Naive B cell (primary cell): ENCODE measurements around the gene CDS2. TPM values are rescaled to one million over a fixed set of nuclear protein-coding genes. Genes with fewer than 3 reads are reported as not detected.

Experiments used
- ATAC-seq, 2 donors: fragments of 150-1000 bp; cut with Tn5 transposase; 2 replicates each; pipeline ENCODE4 v1.10.0; 2021; ENCODE audit warnings: low read depth in 2 of 2, mild to moderate bottlenecking in 2 of 2, moderate library complexity in 2 of 2
- DNase-seq: peaks from one replicate; pipeline ENCODE4 v3.0.0; 2022
- H3K27ac Mint-ChIP-seq, 6 donors: one replicate each; pipeline ENCODE4 v1.8.0; 2020 to 2022; ENCODE audit warnings: mild to moderate bottlenecking in 6 of 6, mixed read lengths in 6 of 6, moderate library complexity in 5 of 6, inconsistent platforms in 2 of 6
- H3K27me3 Mint-ChIP-seq, 3 donors: one replicate each; pipeline ENCODE4 v1.8.0; 2021 to 2022; ENCODE audit warnings: mixed read lengths in 3 of 3, mild to moderate bottlenecking in 1 of 3
- H3K36me3 Mint-ChIP-seq, 2 donors: one replicate each; pipeline ENCODE4 v1.8.0; 2020 to 2022; ENCODE audit warnings: mixed read lengths in 2 of 2, inconsistent platforms in 1 of 2, mild to moderate bottlenecking in 1 of 2
- H3K4me1 Mint-ChIP-seq, 3 donors: one replicate each; pipeline ENCODE4 v1.8.0; 2020 to 2022; ENCODE audit warnings: mixed read lengths in 3 of 3, inconsistent platforms in 1 of 3, mild to moderate bottlenecking in 1 of 3, moderate library complexity in 1 of 3
- H3K4me3 Mint-ChIP-seq, 8 donors: one replicate each; pipeline ENCODE4 v1.8.0; 2020 to 2022; ENCODE audit warnings: mild to moderate bottlenecking in 8 of 8, mixed read lengths in 8 of 8, moderate library complexity in 8 of 8, inconsistent platforms in 2 of 8
- H3K9me3 Mint-ChIP-seq, 7 donors: one replicate each; pipeline ENCODE4 v1.8.0; 2020 to 2022; ENCODE audit warnings: mixed read lengths in 7 of 7, mild to moderate bottlenecking in 5 of 7, inconsistent platforms in 2 of 7, moderate library complexity in 1 of 7
- polyA plus RNA-seq, 6 donors: library from polyadenylated mRNA; unstranded; fragments of 300-500 nt; fragmentation: Illumina TruSeq; gene quantifications; one replicate each; pipeline ENCODE4 v1.2.3, GENCODE V29; 2021; ENCODE audit warnings: low read depth in 6 of 6

The CDS2 gene
- polyA plus RNA-seq, 6 donors from 2014 or later: 41.0 to 73.4 (median 50.4) TPM

DNA sequence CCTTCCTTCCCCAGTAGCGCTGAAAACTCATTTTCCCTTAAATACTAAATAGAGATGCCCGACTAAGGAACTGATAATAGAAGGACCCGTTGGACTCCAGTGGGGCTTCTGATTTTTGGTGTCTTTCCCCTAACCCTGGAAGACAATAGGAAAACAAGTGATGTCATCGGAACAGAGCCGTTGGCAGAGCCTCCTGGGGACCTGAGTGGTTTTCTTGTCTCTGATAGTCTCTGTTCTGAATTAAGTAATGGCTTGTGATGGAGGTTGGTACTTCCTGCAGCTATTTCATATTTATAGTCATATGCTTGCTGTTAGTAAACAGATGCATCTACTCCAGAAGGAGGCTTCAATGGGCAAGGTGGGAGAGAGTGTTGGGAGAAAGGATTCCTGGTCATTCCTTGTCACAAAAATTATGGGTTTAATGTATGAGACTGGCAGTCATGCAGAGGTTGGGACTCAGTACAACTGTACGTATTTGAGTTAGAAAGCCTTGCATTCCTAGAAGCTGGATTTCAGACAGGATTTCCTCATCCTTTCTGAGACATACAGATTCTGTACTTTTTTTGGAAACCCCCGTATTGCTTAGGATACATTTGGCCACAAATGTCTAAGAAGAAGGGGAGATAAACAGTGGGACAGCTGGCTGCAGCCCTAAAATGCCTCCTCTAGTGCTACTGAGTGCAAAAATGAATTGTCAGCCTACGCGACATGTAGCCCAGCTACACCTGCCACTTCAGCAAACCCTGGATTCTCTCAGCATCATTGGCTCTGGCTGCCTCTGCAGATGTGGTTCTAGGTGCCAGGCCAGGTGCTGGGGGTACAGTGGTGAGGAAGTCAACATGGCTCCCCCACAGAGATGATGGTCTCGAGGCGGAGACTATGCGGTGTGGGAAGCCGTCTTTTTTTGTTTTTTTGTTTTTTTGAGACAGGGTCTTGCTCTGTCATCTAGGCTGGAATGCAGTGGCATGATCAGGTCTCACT lies 38.1 kb downstream of the CDS2 start:
- H3K9me3 Mint-ChIP-seq: peaks cover 0 to 2% (median 0%) of the 10 kb centered on the region in 7 donors
- peaks cover 60 to 85% (median 84%) of the 10 kb centered on the region in 3 donors for H3K4me1 Mint-ChIP-seq
- ATAC-seq (no peak), DNase-seq (no peak)
- peak overlapping the region in 1 of 8 donors; percentile 9 for H3K4me3 Mint-ChIP-seq
- H3K27me3 Mint-ChIP-seq: no peaks in the 10 kb centered on the region
- H3K27ac Mint-ChIP-seq: peak overlapping the region in 2 of 6 donors; percentile 20 to 85
- H3K36me3 Mint-ChIP-seq: no peaks in the 10 kb centered on the region

DNA sequence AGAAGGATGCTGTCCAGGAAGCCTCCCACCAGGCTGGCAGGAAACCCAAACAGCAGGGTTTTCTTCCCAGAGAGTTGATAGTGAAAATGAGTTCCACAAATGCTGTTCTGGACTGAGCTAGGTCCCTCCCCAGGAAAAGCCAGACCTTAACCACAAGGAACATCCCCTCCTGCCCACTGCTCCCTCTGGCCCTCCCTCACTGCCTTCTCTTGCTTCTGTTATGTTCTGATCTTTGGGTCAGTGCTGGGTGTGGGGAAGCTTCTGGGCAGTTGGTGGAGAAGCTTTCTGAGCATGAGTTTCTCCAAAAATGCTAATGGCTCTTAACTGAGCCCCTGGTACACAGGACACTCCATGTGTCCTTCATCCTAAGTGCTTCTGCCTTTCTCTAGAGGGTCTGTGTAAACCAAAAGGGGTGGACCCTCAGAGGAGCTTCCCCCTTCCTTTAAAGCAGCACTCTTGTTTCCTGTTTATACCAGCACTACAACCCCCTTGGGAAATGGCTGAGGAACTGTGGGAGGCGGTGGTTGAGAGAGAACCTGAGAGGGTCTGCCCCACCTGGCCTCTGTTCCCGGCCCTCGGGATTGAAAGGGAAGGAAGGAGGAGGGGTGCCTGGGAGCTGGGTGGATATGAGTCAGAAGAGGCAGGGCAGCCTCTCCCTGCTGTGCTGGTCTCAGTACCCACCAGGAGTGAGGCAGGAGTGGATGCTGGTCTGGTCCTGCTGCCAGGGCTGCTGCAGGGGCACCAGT lies 42.0 kb downstream of the CDS2 start:
- Mint-ChIP-seq H3K4me3 (peak overlapping the region in 7 of 8 donors; percentile 76 to 92 (median 81)), H3K4me1 (peaks cover 61 to 95% (median 88%) of the 10 kb centered on the region in 3 donors), H3K36me3 (no peaks in the 10 kb centered on the region), H3K27me3 (no peaks in the 10 kb centered on the region), H3K27ac (peak overlapping the region; percentile 87 to 94 (median 92)), H3K9me3 (peaks cover 0 to 1% (median 0%) of the 10 kb centered on the region in 7 donors)
- ATAC-seq: peak; percentile 73 to 82
- DNase-seq: peak; percentile 29

DNA sequence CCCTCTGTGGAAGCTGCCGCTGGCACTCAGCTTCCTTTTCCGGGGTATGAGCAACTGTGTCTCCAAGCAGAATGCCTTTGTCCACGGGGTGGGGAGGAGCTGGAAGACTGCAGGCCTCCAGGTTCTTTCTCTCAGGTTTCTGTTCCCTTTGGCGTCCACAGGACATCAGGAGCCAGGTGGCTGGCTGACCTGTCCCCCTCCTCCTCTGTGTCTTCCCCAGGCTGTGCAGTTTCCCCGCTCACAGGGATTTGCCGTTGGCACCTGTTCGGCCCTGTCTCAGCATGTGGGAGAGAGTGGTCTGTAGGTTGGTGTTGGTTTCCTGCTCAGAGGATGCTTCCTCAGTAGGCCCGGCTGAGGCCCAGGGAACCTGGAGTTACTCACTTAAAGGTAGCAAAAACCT lies 43.5 kb downstream of the CDS2 start:
- peak overlapping the region in 4 of 6 donors; percentile 37 to 88 (median 48) for H3K27ac Mint-ChIP-seq
- no peaks in the 10 kb centered on the region for H3K27me3 Mint-ChIP-seq
- DNase-seq (no peak), ATAC-seq (no peak)
- H3K36me3 Mint-ChIP-seq: no peaks in the 10 kb centered on the region
- H3K4me1 Mint-ChIP-seq: peaks cover 53 to 80% (median 74%) of the 10 kb centered on the region in 3 donors
- peak overlapping the region in 2 of 8 donors; percentile 44 to 68 for H3K4me3 Mint-ChIP-seq
- H3K9me3 Mint-ChIP-seq: peaks cover 0 to 1% (median 0%) of the 10 kb centered on the region in 7 donors

DNA sequence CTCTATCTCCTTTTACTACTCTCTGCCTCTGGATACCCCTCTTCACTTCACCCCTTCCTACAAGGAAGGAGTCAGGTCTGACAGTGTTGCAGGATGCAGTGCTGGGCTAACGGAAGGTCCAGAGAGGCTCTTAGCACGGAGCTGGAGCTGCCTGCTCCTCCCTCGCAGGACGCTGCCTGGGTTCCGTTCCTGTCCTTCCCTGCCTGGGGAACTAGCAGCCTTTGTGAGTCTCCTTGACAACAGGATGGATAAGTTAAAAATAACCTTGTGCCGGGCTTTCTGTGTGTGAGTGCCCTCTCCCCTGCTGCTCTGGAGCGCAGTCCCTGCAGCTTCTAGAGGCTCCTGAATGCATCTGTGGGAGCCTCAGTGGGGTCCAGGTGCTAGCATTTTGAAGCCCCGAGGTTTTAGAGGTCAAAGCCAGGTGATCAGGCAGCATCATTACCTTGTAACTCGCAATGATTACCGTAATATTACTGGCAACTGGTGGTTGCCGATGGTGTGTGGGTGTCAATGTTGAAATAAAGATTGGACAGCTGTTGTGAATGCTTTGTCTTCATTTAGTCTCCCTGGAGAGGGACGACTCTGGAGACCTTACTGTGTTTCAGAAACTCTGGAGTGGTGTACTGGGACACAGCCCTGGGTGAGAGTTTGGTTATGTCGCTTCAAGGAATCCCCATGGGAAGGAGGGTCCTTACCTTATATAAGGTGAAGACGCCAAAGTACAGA lies 44.4 kb downstream of the CDS2 start:
- no peak overlapping the region for H3K4me3 Mint-ChIP-seq
- ATAC-seq (no peak), DNase-seq (no peak)
- H3K36me3 Mint-ChIP-seq: no peaks in the 10 kb centered on the region
- peak overlapping the region in 5 of 6 donors; percentile 30 to 74 (median 37) for H3K27ac Mint-ChIP-seq
- H3K9me3 Mint-ChIP-seq: peaks cover 0 to 1% (median 0%) of the 10 kb centered on the region in 7 donors
- peaks cover 44 to 71% (median 65%) of the 10 kb centered on the region in 3 donors for H3K4me1 Mint-ChIP-seq
- no peaks in the 10 kb centered on the region for H3K27me3 Mint-ChIP-seq

DNA sequence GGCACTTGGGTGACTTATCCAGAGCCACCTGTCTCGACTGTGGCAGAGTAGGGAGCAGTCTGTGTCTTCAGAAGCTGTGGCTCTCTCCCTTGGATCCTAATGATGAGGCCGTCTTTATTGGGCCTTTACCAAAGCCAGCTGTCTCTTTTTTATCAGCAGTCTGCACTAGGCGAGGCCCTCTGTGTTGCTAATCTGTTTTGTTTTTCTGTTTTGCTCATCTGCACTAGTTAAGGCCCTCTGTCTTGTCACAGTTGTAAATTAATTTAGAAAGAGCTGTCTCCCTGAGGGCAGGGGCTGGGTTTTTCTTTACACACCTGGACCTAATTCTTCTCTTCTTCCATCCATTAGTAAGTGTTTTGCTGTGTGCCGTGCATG lies 45.0 kb downstream of the CDS2 start:
- Mint-ChIP-seq H3K27me3 (no peaks in the 10 kb centered on the region), H3K4me3 (no peak overlapping the region), H3K36me3 (no peaks in the 10 kb centered on the region), H3K9me3 (peaks cover 0 to 1% (median 0%) of the 10 kb centered on the region in 7 donors), H3K4me1 (peaks cover 38 to 66% (median 60%) of the 10 kb centered on the region in 3 donors), H3K27ac (peak overlapping the region in 4 of 6 donors; percentile 2 to 95 (median 23))
- DNase-seq (no peak), ATAC-seq (no peak)

DNA sequence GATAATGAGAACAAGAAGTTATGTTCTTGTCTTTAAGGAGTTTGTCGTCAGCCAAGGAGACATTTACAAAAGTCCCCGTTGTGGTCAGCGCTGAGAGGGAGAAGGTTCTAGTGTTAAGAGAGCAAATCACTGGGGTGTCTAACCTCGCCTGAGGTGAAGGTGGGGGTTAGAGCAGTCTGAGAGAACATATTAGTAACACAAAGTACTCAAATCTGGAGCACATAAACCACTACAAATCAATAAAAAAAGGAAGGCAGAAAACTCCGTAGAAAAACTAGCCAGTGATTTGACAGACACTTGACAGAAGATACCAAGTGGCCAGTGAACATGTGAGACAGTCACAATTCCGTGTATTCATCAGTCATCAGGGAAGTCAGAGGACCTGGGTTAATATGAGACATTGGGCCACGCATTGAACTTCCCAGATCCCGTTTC lies 45.4 kb downstream of the CDS2 start:
- ATAC-seq (peak in 1 of 2 donors; percentile 15), DNase-seq (no peak)
- Mint-ChIP-seq H3K27me3 (no peaks in the 10 kb centered on the region), H3K4me1 (peaks cover 34 to 62% (median 55%) of the 10 kb centered on the region in 3 donors), H3K27ac (peak overlapping the region; percentile 2 to 95 (median 34)), H3K36me3 (no peaks in the 10 kb centered on the region), H3K4me3 (no peak overlapping the region), H3K9me3 (peaks cover 0 to 1% (median 0%) of the 10 kb centered on the region in 7 donors)

DNA sequence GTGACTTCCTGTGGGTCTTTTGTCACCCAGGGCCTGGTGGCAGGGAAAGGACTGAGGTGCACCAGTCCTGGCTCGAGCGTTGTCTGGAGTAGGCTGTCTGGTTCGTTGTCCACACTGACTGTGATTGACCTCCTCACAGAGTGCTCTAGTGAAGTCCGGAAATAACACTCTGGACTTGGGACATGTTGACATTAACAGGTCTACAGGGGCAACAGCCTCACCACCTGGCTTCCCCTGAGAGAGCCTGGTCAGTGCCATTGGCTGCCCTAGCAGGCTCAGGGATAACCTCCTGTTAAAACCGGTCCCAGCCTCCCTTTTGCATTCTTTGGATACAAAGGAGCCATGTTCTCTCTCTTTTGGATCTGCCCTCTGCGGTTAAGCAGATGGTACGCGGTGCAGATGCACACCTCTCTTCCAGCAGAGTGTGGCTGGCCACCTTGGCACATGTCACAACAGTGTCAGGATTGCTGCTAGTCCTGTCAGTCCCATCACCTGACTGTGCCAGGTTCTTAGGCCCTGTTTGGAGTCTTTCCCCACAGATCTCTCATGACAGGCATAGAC lies 46.2 kb downstream of the CDS2 start:
- Mint-ChIP-seq H3K27me3 (no peaks in the 10 kb centered on the region), H3K36me3 (peaks cover 0 to under 1% of the 10 kb centered on the region in 2 donors), H3K27ac (peak overlapping the region in 4 of 6 donors; percentile 33 to 95 (median 46)), H3K4me1 (peaks cover 30 to 55% (median 49%) of the 10 kb centered on the region in 3 donors), H3K4me3 (no peak overlapping the region), H3K9me3 (peaks cover 0 to 1% (median 0%) of the 10 kb centered on the region in 7 donors)
- ATAC-seq: no peak
- no peak for DNase-seq

DNA sequence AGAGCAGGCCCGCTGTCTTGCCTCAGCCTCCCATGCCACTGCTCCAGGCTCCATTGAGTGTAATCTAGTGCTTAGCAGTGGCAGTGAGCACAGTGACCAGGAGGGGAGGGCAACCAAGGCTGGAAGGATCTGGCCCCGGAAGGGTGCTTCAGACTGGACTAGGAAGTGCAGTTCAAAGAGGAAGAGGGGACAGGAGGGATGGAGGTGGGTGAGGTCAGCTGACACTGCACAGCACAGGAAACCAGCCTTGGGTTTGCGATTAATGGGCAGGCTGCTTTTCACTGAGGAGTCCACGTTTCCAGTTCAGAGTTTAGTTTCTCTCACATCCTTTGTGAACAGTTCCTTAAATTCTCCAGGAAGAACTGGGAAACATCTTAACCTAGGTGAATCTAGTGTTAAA lies 46.9 kb downstream of the CDS2 start:
- Mint-ChIP-seq H3K36me3 (peaks cover 0 to 5% of the 10 kb centered on the region in 2 donors), H3K4me1 (peaks cover 31 to 55% (median 47%) of the 10 kb centered on the region in 3 donors), H3K9me3 (peaks cover 0 to 1% (median 0%) of the 10 kb centered on the region in 7 donors), H3K4me3 (no peak overlapping the region), H3K27me3 (no peaks in the 10 kb centered on the region), H3K27ac (peak overlapping the region in 4 of 6 donors; percentile 41 to 85 (median 62))
- ATAC-seq: no peak
- no peak for DNase-seq

DNA sequence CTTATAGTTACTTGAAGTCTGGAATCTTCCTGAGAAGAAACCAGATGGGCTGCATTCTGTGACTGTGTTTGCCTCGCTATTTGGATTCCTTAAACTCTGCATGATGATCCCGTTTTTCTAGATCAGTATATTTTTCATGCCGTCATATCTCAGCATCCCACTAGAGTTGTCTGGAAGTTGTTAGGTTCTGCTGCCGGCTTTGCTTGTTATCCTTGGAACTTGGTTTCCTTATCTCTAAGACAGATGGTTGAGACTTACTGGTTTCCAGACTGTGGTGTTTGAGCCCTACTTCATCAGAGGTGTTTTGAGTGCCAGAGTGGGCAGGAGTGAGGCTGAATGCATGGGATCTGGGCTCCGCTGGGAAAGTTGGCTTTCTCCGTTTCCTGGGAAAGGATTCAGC lies 50.3 kb downstream of the CDS2 start:
- no peaks in the 10 kb centered on the region for H3K27me3 Mint-ChIP-seq
- H3K4me3 Mint-ChIP-seq: no peak overlapping the region
- peaks cover 9 to 25% (median 22%) of the 10 kb centered on the region in 3 donors for H3K4me1 Mint-ChIP-seq
- peaks cover 9 to 16% of the 10 kb centered on the region in 2 donors for H3K36me3 Mint-ChIP-seq
- DNase-seq: no peak
- ATAC-seq: no peak
- H3K27ac Mint-ChIP-seq: peak overlapping the region in 4 of 6 donors; percentile 27 to 76 (median 67)
- H3K9me3 Mint-ChIP-seq: no peaks in the 10 kb centered on the region

DNA sequence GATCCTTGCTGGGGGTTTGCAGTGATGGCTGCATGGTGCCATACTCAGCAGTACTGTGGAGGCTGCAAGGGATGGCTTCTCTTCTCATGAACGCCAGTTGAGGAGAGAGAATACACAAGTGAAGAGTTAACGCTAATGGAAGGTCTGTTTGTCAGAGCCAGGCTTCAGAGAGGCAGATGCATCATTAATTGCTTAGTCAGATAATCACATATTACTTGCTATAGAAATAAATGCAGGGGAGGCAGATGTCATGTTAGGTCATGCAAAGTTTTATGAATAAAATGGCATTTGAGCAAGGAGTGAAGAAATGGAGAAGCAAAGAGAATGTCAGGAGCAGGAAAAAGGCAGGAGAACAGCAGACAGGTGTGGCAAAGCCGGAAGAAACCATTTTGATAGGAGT lies 51.2 kb downstream of the CDS2 start:
- Mint-ChIP-seq H3K27ac (peak overlapping the region in 2 of 6 donors; percentile 7), H3K9me3 (no peaks in the 10 kb centered on the region), H3K27me3 (no peaks in the 10 kb centered on the region), H3K36me3 (peaks cover 9 to 25% of the 10 kb centered on the region in 2 donors), H3K4me3 (no peak overlapping the region), H3K4me1 (peaks cover 7 to 16% (median 14%) of the 10 kb centered on the region in 3 donors)
- no peak for ATAC-seq
- DNase-seq: no peak

DNA sequence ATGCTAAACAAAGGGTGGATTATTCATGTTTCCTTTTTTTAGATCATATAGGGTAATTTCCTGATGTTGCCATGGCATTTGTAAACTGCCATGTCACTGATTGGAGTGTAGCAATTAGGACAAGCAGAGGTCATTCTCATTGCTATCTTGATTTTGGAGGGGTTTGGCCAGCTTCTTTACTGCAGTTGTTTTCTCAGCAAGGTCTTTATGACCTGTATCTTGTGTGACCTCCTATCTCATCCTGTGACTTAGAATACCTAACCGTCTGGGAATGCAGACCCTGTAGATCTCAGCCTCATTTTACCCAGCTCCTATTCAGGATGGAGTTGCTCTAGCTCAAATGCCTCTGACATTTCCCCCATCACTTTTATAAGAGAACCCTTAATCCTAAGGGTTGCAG lies 53.6 kb downstream of the CDS2 start:
- H3K4me1 Mint-ChIP-seq: peaks cover 5 to 10% (median 6%) of the 10 kb centered on the region in 3 donors

DNA sequence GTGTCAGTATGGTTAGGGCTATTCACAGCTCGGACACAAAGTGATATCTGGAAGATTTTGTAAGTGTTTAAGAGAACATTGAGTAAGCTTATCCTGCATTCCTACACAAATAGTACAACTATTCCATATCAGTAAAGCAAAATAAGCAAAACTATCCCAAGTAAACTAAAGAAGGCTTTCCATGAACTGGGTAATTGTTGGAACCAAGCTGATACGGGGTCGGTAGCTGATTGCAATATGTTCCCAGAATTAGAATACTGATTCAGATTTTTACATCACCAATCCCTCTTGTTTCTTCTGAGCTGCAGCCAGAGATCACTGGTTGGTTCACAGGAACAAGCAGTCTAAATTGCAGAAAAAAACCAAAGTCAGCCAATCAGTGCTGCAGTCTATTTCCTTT lies 54.1 kb downstream of the CDS2 start:
- H3K4me3 Mint-ChIP-seq: no peak overlapping the region
- no peaks in the 10 kb centered on the region for H3K9me3 Mint-ChIP-seq
- H3K4me1 Mint-ChIP-seq: peaks cover 5 to 10% (median 6%) of the 10 kb centered on the region in 3 donors
- no peak for ATAC-seq
- H3K36me3 Mint-ChIP-seq: peaks cover 9 to 31% of the 10 kb centered on the region in 2 donors
- H3K27me3 Mint-ChIP-seq: no peaks in the 10 kb centered on the region
- peak overlapping the region in 2 of 6 donors; percentile 9 to 74 for H3K27ac Mint-ChIP-seq
- no peak for DNase-seq

More for the DNA sequence above, 53.6 kb downstream of the CDS2 start:
- H3K27ac Mint-ChIP-seq: no peak overlapping the region
- ATAC-seq (no peak), DNase-seq (no peak)
- H3K27me3 Mint-ChIP-seq: no peaks in the 10 kb centered on the region
- no peak overlapping the region for H3K4me3 Mint-ChIP-seq
- peaks cover 9 to 31% of the 10 kb centered on the region in 2 donors for H3K36me3 Mint-ChIP-seq
- no peaks in the 10 kb centered on the region for H3K9me3 Mint-ChIP-seq
